Measurements from ENCODE around the gene ANAPC10. TPM values are rescaled to one million over a fixed set of nuclear protein-coding genes. Genes with fewer than 3 reads are reported as not detected.
"Not testable (repeated sequence)": the region's sequence is repeated elsewhere in the genome, so short reads cannot be mapped to it uniquely, and the experiment has no call there.

Gene ANAPC10
- total and polyA plus RNA-seq, 3 donors from 2014 or later, result 40.1 to 52.6 (median 45.4) TPM

GRCh38 chr4:145003675-145004074 is 94.3 kb downstream of the ANAPC10 start:
- Histone ChIP-seq H3K36me3 (ENCODE audit: low read depth, missing control alignments) (no peaks in the 10 kb centered on the region), H3K27me3 (no peaks in the 10 kb centered on the region), H3K9me3 (no peaks in the 10 kb centered on the region), H3K27ac (no peak overlapping the region), H3K4me1 (no peaks in the 10 kb centered on the region), H3K4me3 (no peak overlapping the region)
- WGBS, 2 donors, result 92 to 98% methylated on average over 2 of the region's 2 CpGs
- intact Hi-C loops (cut with DNase I; ENCODE audit: low total_unique reads), result no loop called here
- TF ChIP-seq, protein P1, sequence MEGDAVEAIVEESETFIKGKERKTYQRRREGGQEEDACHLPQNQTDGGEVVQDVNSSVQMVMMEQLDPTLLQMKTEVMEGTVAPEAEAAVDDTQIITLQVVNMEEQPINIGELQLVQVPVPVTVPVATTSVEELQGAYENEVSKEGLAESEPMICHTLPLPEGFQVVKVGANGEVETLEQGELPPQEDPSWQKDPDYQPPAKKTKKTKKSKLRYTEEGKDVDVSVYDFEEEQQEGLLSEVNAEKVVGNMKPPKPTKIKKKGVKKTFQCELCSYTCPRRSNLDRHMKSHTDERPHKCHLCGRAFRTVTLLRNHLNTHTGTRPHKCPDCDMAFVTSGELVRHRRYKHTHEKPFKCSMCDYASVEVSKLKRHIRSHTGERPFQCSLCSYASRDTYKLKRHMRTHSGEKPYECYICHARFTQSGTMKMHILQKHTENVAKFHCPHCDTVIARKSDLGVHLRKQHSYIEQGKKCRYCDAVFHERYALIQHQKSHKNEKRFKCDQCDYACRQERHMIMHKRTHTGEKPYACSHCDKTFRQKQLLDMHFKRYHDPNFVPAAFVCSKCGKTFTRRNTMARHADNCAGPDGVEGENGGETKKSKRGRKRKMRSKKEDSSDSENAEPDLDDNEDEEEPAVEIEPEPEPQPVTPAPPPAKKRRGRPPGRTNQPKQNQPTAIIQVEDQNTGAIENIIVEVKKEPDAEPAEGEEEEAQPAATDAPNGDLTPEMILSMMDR (IDR thresholded peaks at IDR 0.05), result no peak
- DNase-seq, result no peak

- no peak for TF ChIP-seq POLR2A (IDR thresholded peaks at IDR 0.05)
- TF ChIP-seq, protein P1 (IDR thresholded peaks at IDR 0.05), result no peak
- WGBS, 2 donors, result 86 to 88% methylated on average over 3 of the region's 3 CpGs
These were observed 96.4 kb downstream of the ANAPC10 start for GRCh38 chr4:145001635-145002034.

GRCh38 chr4:145000656-145001055 is 97.3 kb downstream of the ANAPC10 start:
- H3K4me3 ChIP-seq; H3K27me3 ChIP-seq; H3K9me3 ChIP-seq; intact Hi-C loops (cut with DNase I; ENCODE audit: low total_unique reads); DNase-seq; H3K36me3 ChIP-seq (ENCODE audit: low read depth, missing control alignments); H3K27ac ChIP-seq; H3K4me1 ChIP-seq: not testable (repeated sequence)
- WGBS, 2 donors, result 95 to 96% methylated on average over 5 of the region's 5 CpGs

More at GRCh38 chr4:145001635-145002034, 96.4 kb downstream of the ANAPC10 start:
- H3K4me3 ChIP-seq, result no peak overlapping the region
- H3K9me3 ChIP-seq, result no peaks in the 10 kb centered on the region
- intact Hi-C loops (cut with DNase I; ENCODE audit: low total_unique reads), result no loop called here
- no peaks in the 10 kb centered on the region for H3K36me3 ChIP-seq (ENCODE audit: low read depth, missing control alignments)
- no peaks in the 10 kb centered on the region for H3K27me3 ChIP-seq
- no peak overlapping the region for H3K27ac ChIP-seq
- no peaks in the 10 kb centered on the region for H3K4me1 ChIP-seq
- DNase-seq, result no peak

GRCh38 chr4:144989306-144989705 is 108.7 kb downstream of the ANAPC10 start:
- Histone ChIP-seq H3K9me3 (no peaks in the 10 kb centered on the region), H3K27me3 (no peaks in the 10 kb centered on the region), H3K36me3 (ENCODE audit: low read depth, missing control alignments) (no peaks in the 10 kb centered on the region), H3K27ac (no peak overlapping the region), H3K4me1 (no peaks in the 10 kb centered on the region), H3K4me3 (no peak overlapping the region)
- TF ChIP-seq, protein P1 (IDR thresholded peaks at IDR 0.05), result no peak
- no peak for TF ChIP-seq POLR2A (IDR thresholded peaks at IDR 0.05)
- intact Hi-C loops (cut with DNase I; ENCODE audit: low total_unique reads), result no loop called here
- 83 to 86% methylated on average over 2 of the region's 2 CpGs for WGBS, 2 donors
- no peak for DNase-seq

GRCh38 chr4:144985531-144985930 is 112.5 kb downstream of the ANAPC10 start:
- 73 to 75% methylated on average over 1 of the region's 1 CpG for WGBS, 2 donors
- H3K4me1 ChIP-seq, result no peaks in the 10 kb centered on the region
- H3K27ac ChIP-seq, result no peak overlapping the region

More at GRCh38 chr4:144985531-144985930, 112.5 kb downstream of the ANAPC10 start:
- Histone ChIP-seq H3K27me3 (no peaks in the 10 kb centered on the region), H3K4me3 (no peak overlapping the region), H3K36me3 (ENCODE audit: low read depth, missing control alignments) (no peaks in the 10 kb centered on the region), H3K9me3 (no peaks in the 10 kb centered on the region)
- no peak for DNase-seq
- intact Hi-C loops (cut with DNase I; ENCODE audit: low total_unique reads), result no loop called here
- TF ChIP-seq, protein P1 (IDR thresholded peaks at IDR 0.05), result no peak
- no peak for TF ChIP-seq POLR2A (IDR thresholded peaks at IDR 0.05)
